Prostate gland (tissue), 2 donors: ENCODE data around the gene LPAR1. TPM values are rescaled to one million over a fixed set of nuclear protein-coding genes. Genes with fewer than 3 reads are reported as not detected.

ENCODE experiments used
- DNase-seq: peaks from one replicate; pipeline ENCODE4 v3.0.0-alpha.2; 2019; ENCODE audit warnings: low spot score
- H3K27ac ChIP-seq, 2 donors: fragments of 200-600 bp; sonication (generic); 2 replicates each; pipeline ENCODE4 v1.5.1; 2017 to 2019
- H3K27me3 ChIP-seq: fragments of 200-600 bp; sonication (generic); replicated peaks from 2 replicates; pipeline ENCODE4 v1.5.1; 2019; ENCODE audit not compliant: insufficient read depth
- H3K36me3 ChIP-seq, 2 donors: fragments of 200-600 bp; sonication (generic); 1 replicate in 1 of 2; 2 replicates in 1 of 2; pipeline versions ENCODE4 v1.5.1 to v1.8.1; 2017 to 2019
- H3K4me1 ChIP-seq: fragments of 200-600 bp; sonication (generic); replicated peaks from 2 replicates; pipeline ENCODE4 v1.5.1; 2019
- H3K4me3 ChIP-seq, 2 donors: fragments of 200-600 bp; sonication (generic); 2 replicates each; pipeline ENCODE4 v1.5.1; 2017 to 2019
- H3K9me3 ChIP-seq: fragments of 200-600 bp; sonication (generic); 2 replicates; pipeline ENCODE4 v1.5.1; 2017
- CTCF ChIP-seq, 4 experiments: fragments of 200-600 bp in 2 of 4; fragments of 450-650 bp in 2 of 4; sonication (generic) in 2 of 4; IDR thresholded peaks; 1 replicate in 3 of 4; 2 replicates in 1 of 4; pipeline ENCODE4 v1.5.1; 2016 to 2019; ENCODE audit warnings: antibody characterized with exemption in 4 of 4, mild to moderate bottlenecking in 2 of 4, moderate library complexity in 2 of 4
- POLR2A ChIP-seq: fragments of 450-650 bp; IDR thresholded peaks from one replicate; pipeline ENCODE4 v1.6.1; 2016; ENCODE audit warnings: antibody characterized with exemption, mild to moderate bottlenecking
- POLR2AphosphoS5 ChIP-seq: sonication (generic); formaldehyde crosslinking; IDR thresholded peaks from one replicate; pipeline ENCODE4 v1.6.1; 2017; ENCODE audit warnings: antibody characterized with exemption
- WGBS: methylation state at CpG from one replicate; pipeline ENCODE4 v1.1.5; 2018; 5-methylcytosine and 5-hydroxymethylcytosine counted together
- intact Hi-C: fragments of 100-400 bp; cut with DNase I; formaldehyde crosslinking; loops from one replicate; pipeline ENCODE4 v1.14.2; 2022
- total RNA-seq, 2 donors: library from RNA; depleted of rRNA; stranded (reverse); fragments of >200 nt; gene quantifications; one replicate each; pipeline ENCODE4 v1.1.0, GENCODE V29; 2016

LPAR1 gene
- total RNA-seq, 2 donors from 2014 or later = 10.8 to 29.2 TPM

GRCh38 chr9:111064160-111064837 is 26.0 kb upstream of the LPAR1 start:
- TF ChIP-seq POLR2AphosphoS5 (no peak), CTCF (IDR thresholded peaks at IDR 0.05) (no peak), POLR2A (no peak)
- no peaks in the 10 kb centered on the region for H3K4me1 ChIP-seq
- no peak overlapping the region for H3K27ac ChIP-seq
- H3K4me3 ChIP-seq = no peak overlapping the region
- no peaks in the 10 kb centered on the region for H3K27me3 ChIP-seq
- intact Hi-C loops = no loop called here
- H3K36me3 ChIP-seq = no peaks in the 10 kb centered on the region
- DNase-seq = no peak
- H3K9me3 ChIP-seq = no peaks in the 10 kb centered on the region
- 91% methylated on average over 7 of the region's 7 CpGs for WGBS

GRCh38 chr9:111063332-111063731 is 25.1 kb upstream of the LPAR1 start:
- WGBS = 92% methylated on average over 3 of the region's 3 CpGs
- Histone ChIP-seq H3K4me3 (no peak overlapping the region), H3K9me3 (no peaks in the 10 kb centered on the region), H3K36me3 (no peaks in the 10 kb centered on the region), H3K27me3 (no peaks in the 10 kb centered on the region), H3K4me1 (no peaks in the 10 kb centered on the region), H3K27ac (no peak overlapping the region)
- TF ChIP-seq POLR2A (no peak), POLR2AphosphoS5 (no peak), CTCF (IDR thresholded peaks at IDR 0.05) (no peak)
- intact Hi-C loops = no loop called here
- DNase-seq = no peak

GRCh38 chr9:111058166-111058565 is 19.9 kb upstream of the LPAR1 start:
- Histone ChIP-seq H3K9me3 (no peaks in the 10 kb centered on the region), H3K4me1 (no peaks in the 10 kb centered on the region), H3K36me3 (no peaks in the 10 kb centered on the region), H3K4me3 (no peak overlapping the region), H3K27me3 (no peaks in the 10 kb centered on the region), H3K27ac (no peak overlapping the region)
- DNase-seq = no peak
- TF ChIP-seq CTCF (IDR thresholded peaks at IDR 0.05) = no peak
- no peak for TF ChIP-seq POLR2A
- no peak for TF ChIP-seq POLR2AphosphoS5
- WGBS = 91% methylated on average over 3 of the region's 3 CpGs
- intact Hi-C loops = no loop called here

GRCh38 chr9:111056538-111056937 is 18.3 kb upstream of the LPAR1 start:
- intact Hi-C loops = no loop called here
- no peaks in the 10 kb centered on the region for H3K36me3 ChIP-seq
- H3K9me3 ChIP-seq = no peaks in the 10 kb centered on the region
- no peak overlapping the region for H3K4me3 ChIP-seq
- TF ChIP-seq POLR2A (no peak), CTCF (IDR thresholded peaks at IDR 0.05) (no peak), POLR2AphosphoS5 (no peak)
- no peak for DNase-seq
- H3K4me1 ChIP-seq = no peaks in the 10 kb centered on the region
- no peaks in the 10 kb centered on the region for H3K27me3 ChIP-seq
- H3K27ac ChIP-seq = no peak overlapping the region
- 35% methylated on average over 3 of the region's 3 CpGs for WGBS

GRCh38 chr9:111052791-111053190 is 14.5 kb upstream of the LPAR1 start:
- Histone ChIP-seq H3K27me3 (no peaks in the 10 kb centered on the region), H3K4me3 (no peak overlapping the region), H3K27ac (no peak overlapping the region), H3K36me3 (no peaks in the 10 kb centered on the region), H3K4me1 (no peaks in the 10 kb centered on the region), H3K9me3 (no peaks in the 10 kb centered on the region)
- intact Hi-C loops = no loop called here
- 90% methylated on average over 2 of the region's 2 CpGs for WGBS
- TF ChIP-seq CTCF (IDR thresholded peaks at IDR 0.05) (no peak), POLR2AphosphoS5 (no peak), POLR2A (no peak)
- no peak for DNase-seq
